H9 (cell line): ENCODE data around the gene GPC3. TPM values are rescaled to one million over a fixed set of nuclear protein-coding genes. Genes with fewer than 3 reads are reported as not detected.
A peak's percentile ranks its signal among the peaks of the same experiment; 100 is the strongest.

Source experiments
- DNase-seq: peaks from one replicate; pipeline ENCODE4 v3.0.0-alpha.2; 2017
- H2AFZ ChIP-seq: one replicate; pipeline ENCODE4 v1.6.1; 2013; ENCODE audit warnings: mild to moderate bottlenecking, low read length, control low read depth, moderate library complexity
- H2AK5ac ChIP-seq: 2 replicates; pipeline ENCODE4 v1.6.1; 2013; ENCODE audit warnings: low read length, control low read depth, mixed read lengths; ENCODE audit not compliant: insufficient read length
- H2BK120ac ChIP-seq: one replicate; pipeline ENCODE4 v1.6.1; 2013; ENCODE audit warnings: low read depth, mild to moderate bottlenecking, low read length, control low read depth, inconsistent platforms; ENCODE audit not compliant: poor library complexity, severe bottlenecking
- H2BK12ac ChIP-seq: 2 replicates; pipeline ENCODE4 v1.6.1; 2013; ENCODE audit warnings: low read length, control low read depth, mixed read lengths, low read depth; ENCODE audit not compliant: insufficient read length
- H2BK15ac ChIP-seq: 2 replicates; pipeline ENCODE4 v1.6.1; 2013; ENCODE audit warnings: low read depth, low read length, control low read depth
- H2BK20ac ChIP-seq: one replicate; pipeline ENCODE4 v1.6.1; 2013; ENCODE audit warnings: low read depth, mild to moderate bottlenecking, low read length, control low read depth, inconsistent platforms; ENCODE audit not compliant: poor library complexity, severe bottlenecking
- H2BK5ac ChIP-seq: 2 replicates; pipeline ENCODE4 v1.6.1; 2013; ENCODE audit warnings: low read length, control low read depth, mixed read lengths; ENCODE audit not compliant: insufficient read length
- H3K14ac ChIP-seq: 2 replicates; pipeline ENCODE4 v1.6.1; 2013; ENCODE audit warnings: low read length, control low read depth; ENCODE audit not compliant: insufficient read depth
- H3K18ac ChIP-seq: 2 replicates; pipeline ENCODE4 v1.6.1; 2013; ENCODE audit warnings: low read depth, mild to moderate bottlenecking, mixed read lengths, low read length, control low read depth; ENCODE audit not compliant: insufficient read length
- H3K23ac ChIP-seq: 2 replicates; pipeline ENCODE4 v1.6.1; 2013; ENCODE audit warnings: low read length, control low read depth, mixed read lengths, low read depth; ENCODE audit not compliant: insufficient read length
- H3K23me2 ChIP-seq: 2 replicates; pipeline ENCODE4 v1.6.1; 2013; ENCODE audit warnings: low read depth, mild to moderate bottlenecking, mixed read lengths, low read length, control low read depth; ENCODE audit not compliant: insufficient read length, poor library complexity, severe bottlenecking
- H3K27ac ChIP-seq: 2 replicates; pipeline ENCODE4 v1.5.1; 2013; ENCODE audit warnings: low read length, control low read depth, mixed read lengths, low read depth; ENCODE audit not compliant: insufficient read length
- H3K27me3 ChIP-seq: 2 replicates; pipeline ENCODE4 v1.6.1; 2013; ENCODE audit warnings: low read length, control low read depth, inconsistent platforms; ENCODE audit not compliant: insufficient read depth
- H3K4ac ChIP-seq: 2 replicates; pipeline ENCODE4 v1.6.1; 2013; ENCODE audit warnings: low read depth, mild to moderate bottlenecking, control low read depth, inconsistent platforms, low read length, moderate library complexity
- H3K4me1 ChIP-seq: 2 replicates; pipeline ENCODE4 v1.6.1; 2013; ENCODE audit warnings: low read length, control low read depth, inconsistent platforms; ENCODE audit not compliant: insufficient read depth
- H3K4me2 ChIP-seq: 2 replicates; pipeline ENCODE4 v1.6.1; 2013; ENCODE audit warnings: low read length, control low read depth, mixed read lengths; ENCODE audit not compliant: insufficient read length, insufficient read depth
- H3K56ac ChIP-seq: 2 replicates; pipeline ENCODE4 v1.6.1; 2013; ENCODE audit warnings: low read depth, mild to moderate bottlenecking, mixed read lengths, low read length, control low read depth; ENCODE audit not compliant: insufficient read length
- H3K79me1 ChIP-seq: 2 replicates; pipeline ENCODE4 v1.6.1; 2013; ENCODE audit warnings: low read depth, mild to moderate bottlenecking, moderate library complexity, low read length, control low read depth, inconsistent platforms; ENCODE audit not compliant: insufficient read depth, poor library complexity, severe bottlenecking
- H3K79me2 ChIP-seq: 2 replicates; pipeline ENCODE4 v1.6.1; 2013; ENCODE audit warnings: low read length, control low read depth, inconsistent platforms; ENCODE audit not compliant: insufficient read depth
- H3K9ac ChIP-seq: 2 replicates; pipeline ENCODE4 v1.6.1; 2013; ENCODE audit warnings: low read length, control low read depth, mixed read lengths; ENCODE audit not compliant: insufficient read length; ENCODE audit errors: extremely low read depth
- H3K9me3 ChIP-seq: one replicate; pipeline ENCODE4 v1.6.1; 2013; ENCODE audit warnings: low read depth, low read length, inconsistent platforms; ENCODE audit not compliant: control insufficient read depth
- H3T11ph ChIP-seq: one replicate; pipeline ENCODE4 v1.6.1; 2013; ENCODE audit warnings: mild to moderate bottlenecking, low read length, control low read depth, inconsistent platforms
- H4K20me1 ChIP-seq: one replicate; pipeline ENCODE4 v1.6.1; 2013; ENCODE audit not compliant: control insufficient read depth, insufficient read length, insufficient read depth
- H4K5ac ChIP-seq: 2 replicates; pipeline ENCODE4 v1.6.1; 2013; ENCODE audit warnings: low read depth, mild to moderate bottlenecking, mixed read lengths, low read length, control low read depth; ENCODE audit not compliant: insufficient read length
- H4K8ac ChIP-seq: replicated peaks from 2 replicates; pipeline ENCODE4 v1.6.1; 2013; ENCODE audit warnings: low read length, control low read depth, mixed read lengths, low read depth; ENCODE audit not compliant: insufficient read length
- H4K91ac ChIP-seq: 2 replicates; pipeline ENCODE4 v1.6.1; 2013; ENCODE audit warnings: low read depth, mild to moderate bottlenecking, moderate library complexity, mixed read lengths, low read length, control low read depth; ENCODE audit not compliant: insufficient read length
- H3K27ac Mint-ChIP-seq, 3 experiments: 2 replicates in 2 of 3; 3 replicates in 1 of 3; pipeline ENCODE4 v1.8.0; 2020 to 2021; ENCODE audit warnings: mixed read lengths in 3 of 3, mild to moderate bottlenecking in 1 of 3, moderate library complexity in 1 of 3
- H3K27me3 Mint-ChIP-seq: 2 replicates; pipeline ENCODE4 v1.8.0; 2021; ENCODE audit warnings: low read depth, mild to moderate bottlenecking, moderate library complexity, mixed read lengths
- H3K36me3 Mint-ChIP-seq, 3 experiments: 2 replicates in 2 of 3; 3 replicates in 1 of 3; pipeline ENCODE4 v1.8.0; 2020 to 2021; ENCODE audit warnings: low read depth in 3 of 3, mixed read lengths in 3 of 3; ENCODE audit not compliant: insufficient read depth in 1 of 3
- H3K4me1 Mint-ChIP-seq, 2 experiments: 2 replicates each; pipeline ENCODE4 v1.8.0; 2020; ENCODE audit warnings: mixed read lengths in 2 of 2
- H3K4me3 Mint-ChIP-seq, 2 experiments: 2 replicates in 1 of 2; 3 replicates in 1 of 2; pipeline ENCODE4 v1.8.0; 2020 to 2021; ENCODE audit warnings: mild to moderate bottlenecking in 2 of 2, mixed read lengths in 2 of 2, moderate library complexity in 1 of 2
- H3K9me3 Mint-ChIP-seq, 2 experiments: 2 replicates in 1 of 2; 3 replicates in 1 of 2; pipeline ENCODE4 v1.8.0; 2020; ENCODE audit warnings: mild to moderate bottlenecking in 2 of 2, mixed read lengths in 2 of 2, moderate library complexity in 1 of 2
- WGBS: extraction: QIAGEN DNeasy Blood & Tissue Kit; methylation state at CpG from one replicate; pipeline ENCODE4 v1.1.7; 2013; ENCODE audit warnings: missing lambda C conversion rate, low lambda C conversion rate, mixed read lengths; ENCODE audit not compliant: insufficient read length; ENCODE audit errors: extremely low coverage; 5-methylcytosine and 5-hydroxymethylcytosine counted together
- total RNA-seq: library from RNA; stranded (reverse); gene quantifications from 2 replicates; pipeline ENCODE4 v1.2.1, GENCODE V29; 2021
- TF ChIP-seq, protein P1 (sequence below): fragments of 200-600 bp; sonication (generic); conservative IDR thresholded peaks from 3 replicates; pipeline ENCODE4 v1.8.0; 2021; ENCODE audit warnings: antibody characterized with exemption, mild to moderate bottlenecking

The GPC3 gene
- total RNA-seq, 1 experiment from 2014 or later, result 108 TPM

DNA sequence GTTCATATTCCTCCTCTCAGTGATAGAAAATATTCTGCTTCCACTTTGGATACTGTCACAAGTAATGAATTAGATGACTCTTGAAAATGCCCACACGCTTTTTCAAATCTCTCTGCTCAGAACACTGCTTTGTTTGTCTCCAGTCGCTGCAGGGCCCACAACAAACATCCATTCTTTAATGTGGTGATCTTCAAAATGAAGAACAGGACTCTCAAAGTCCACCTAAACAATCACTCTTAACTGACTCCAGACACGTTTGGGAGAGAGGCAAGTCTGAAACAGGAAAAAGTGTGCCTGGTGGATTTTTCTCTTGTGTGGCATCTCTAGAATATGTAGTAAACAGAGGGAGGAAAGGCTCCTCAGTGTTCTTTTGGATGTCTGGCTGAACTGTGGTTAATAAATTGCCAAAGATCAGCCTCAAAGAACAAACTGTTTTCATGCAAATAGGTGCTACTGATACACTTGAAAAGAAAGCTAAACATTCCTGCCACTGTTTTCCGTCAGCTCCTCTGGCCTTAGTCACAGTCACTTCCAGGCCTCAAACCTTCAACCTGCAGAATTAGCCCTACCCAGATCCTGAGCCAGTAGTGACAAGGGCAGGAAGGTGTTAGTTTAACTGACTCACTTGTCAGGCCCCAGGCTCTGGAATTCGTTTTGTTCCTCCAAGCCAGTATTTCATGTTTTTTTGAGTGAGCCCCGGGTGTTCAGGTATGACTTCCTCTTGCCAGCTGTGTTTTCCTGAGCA is 310.5 kb downstream of the GPC3 start:
- no peak overlapping the region for H3K23ac ChIP-seq
- no peak overlapping the region for H3K4ac ChIP-seq
- TF ChIP-seq, protein P1, sequence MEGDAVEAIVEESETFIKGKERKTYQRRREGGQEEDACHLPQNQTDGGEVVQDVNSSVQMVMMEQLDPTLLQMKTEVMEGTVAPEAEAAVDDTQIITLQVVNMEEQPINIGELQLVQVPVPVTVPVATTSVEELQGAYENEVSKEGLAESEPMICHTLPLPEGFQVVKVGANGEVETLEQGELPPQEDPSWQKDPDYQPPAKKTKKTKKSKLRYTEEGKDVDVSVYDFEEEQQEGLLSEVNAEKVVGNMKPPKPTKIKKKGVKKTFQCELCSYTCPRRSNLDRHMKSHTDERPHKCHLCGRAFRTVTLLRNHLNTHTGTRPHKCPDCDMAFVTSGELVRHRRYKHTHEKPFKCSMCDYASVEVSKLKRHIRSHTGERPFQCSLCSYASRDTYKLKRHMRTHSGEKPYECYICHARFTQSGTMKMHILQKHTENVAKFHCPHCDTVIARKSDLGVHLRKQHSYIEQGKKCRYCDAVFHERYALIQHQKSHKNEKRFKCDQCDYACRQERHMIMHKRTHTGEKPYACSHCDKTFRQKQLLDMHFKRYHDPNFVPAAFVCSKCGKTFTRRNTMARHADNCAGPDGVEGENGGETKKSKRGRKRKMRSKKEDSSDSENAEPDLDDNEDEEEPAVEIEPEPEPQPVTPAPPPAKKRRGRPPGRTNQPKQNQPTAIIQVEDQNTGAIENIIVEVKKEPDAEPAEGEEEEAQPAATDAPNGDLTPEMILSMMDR, result no peak
- H3K27me3 ChIP-seq, result no peaks in the 10 kb centered on the region
- peaks cover 18% of the 10 kb centered on the region for H3K4me1 ChIP-seq
- H3K14ac ChIP-seq, result no peak overlapping the region
- no peak overlapping the region for H4K5ac ChIP-seq
- H3K9ac ChIP-seq, result no peak overlapping the region
- no peak overlapping the region for H2AK5ac ChIP-seq
- H3K79me1 ChIP-seq, result no peaks in the 10 kb centered on the region
- H3K4me1 Mint-ChIP-seq, result peaks cover 53 to 59% of the 10 kb centered on the region in 2 experiments
- peak overlapping the region; percentile 78 for H3K27ac ChIP-seq
- no peak overlapping the region for H3K56ac ChIP-seq
- no peak overlapping the region for H3K18ac ChIP-seq
- DNase-seq, result peak; percentile 32
- no peaks in the 10 kb centered on the region for H3K23me2 ChIP-seq
- no peaks in the 10 kb centered on the region for H3K9me3 Mint-ChIP-seq
- no peaks in the 10 kb centered on the region for H3K27me3 Mint-ChIP-seq
- no peak overlapping the region for H2BK120ac ChIP-seq
- no peak overlapping the region for H4K8ac ChIP-seq
- no peak overlapping the region for H2AFZ ChIP-seq
- H4K91ac ChIP-seq, result no peak overlapping the region
- H3K27ac Mint-ChIP-seq, result peak overlapping the region; percentile 28 to 85 (median 83); a peak in 6 of 7 replicates
- no peak overlapping the region for H2BK15ac ChIP-seq
- no peaks in the 10 kb centered on the region for H3K79me2 ChIP-seq
- peak overlapping the region; percentile 62 for H3T11ph ChIP-seq
- H2BK20ac ChIP-seq, result no peak overlapping the region
- no peak overlapping the region for H2BK5ac ChIP-seq
- WGBS, result no CpG with 5 or more reads among the region's 6 CpGs
- no peaks in the 10 kb centered on the region for H3K9me3 ChIP-seq
- no peak overlapping the region for H3K4me2 ChIP-seq
- peaks cover 0 to 4% (median 0%) of the 10 kb centered on the region in 3 experiments; a peak in 2 of 7 replicates for H3K36me3 Mint-ChIP-seq
- no peak overlapping the region for H2BK12ac ChIP-seq
- H4K20me1 ChIP-seq, result no peaks in the 10 kb centered on the region
- H3K4me3 Mint-ChIP-seq, result no peak overlapping the region
